WTC11 (cell line): Measurements from ENCODE around the gene CRIP1. TPM values are rescaled to one million over a fixed set of nuclear protein-coding genes. Genes with fewer than 3 reads are reported as not detected.

Experiments
- ATAC-seq: fragments of 200-7000 bp; cut with Tn5 transposase; 2 replicates; pipeline ENCODE4 v1.10.0; 2021; ENCODE audit warnings: mild to moderate bottlenecking, moderate library complexity
- CTCF ChIA-PET: fragments of 300-600 bp; sonication (Branson Sonifier 250); formaldehyde crosslinking; loops from one replicate; lab custom pipeline; 2021; ENCODE audit warnings: antibody characterized with exemption; lab: Charles Lee
- POLR2A ChIA-PET: fragments of 350-600 bp; sonication (Branson Sonifier 250); formaldehyde crosslinking; loops from one replicate; lab custom pipeline; 2021; ENCODE audit warnings: antibody characterized with exemption; lab: Charles Lee
- DNase-seq: peaks from one replicate; pipeline ENCODE4 v3.0.0; 2021; ENCODE audit warnings: low spot score
- H3K27ac Mint-ChIP-seq: 2 replicates; pipeline ENCODE4 v1.8.0; 2021; ENCODE audit warnings: mixed read lengths
- H3K27me3 Mint-ChIP-seq: 2 replicates; pipeline ENCODE4 v1.8.0; 2021; ENCODE audit warnings: low read depth, mild to moderate bottlenecking, moderate library complexity, mixed read lengths
- H3K36me3 Mint-ChIP-seq: 2 replicates; pipeline ENCODE4 v1.8.0; 2021; ENCODE audit warnings: mixed read lengths
- H3K4me1 Mint-ChIP-seq: 2 replicates; pipeline ENCODE4 v1.8.0; 2022; ENCODE audit warnings: mixed read lengths
- H3K4me3 Mint-ChIP-seq: 2 replicates; pipeline ENCODE4 v1.8.0; 2021; ENCODE audit warnings: mild to moderate bottlenecking, moderate library complexity, mixed read lengths
- H3K9me3 Mint-ChIP-seq: 2 replicates; pipeline ENCODE4 v1.8.0; 2021; ENCODE audit warnings: mixed read lengths
- AR ChIP-seq: fragments of 250-450 bp; sonication (Bioruptor Pico); IDR thresholded peaks from 2 replicates; pipeline ENCODE4 v1.9.0; 2021; ENCODE audit warnings: mild to moderate bottlenecking
- EMX1 ChIP-seq: fragments of 250-450 bp; sonication (Bioruptor Pico); IDR thresholded peaks from 2 replicates; pipeline ENCODE4 v1.8.0; 2021; ENCODE audit warnings: mild to moderate bottlenecking
- ERG ChIP-seq: fragments of 250-450 bp; sonication (Bioruptor Pico); IDR thresholded peaks from 2 replicates; pipeline ENCODE4 v1.8.0; 2021; ENCODE audit warnings: mild to moderate bottlenecking
- IRF2 ChIP-seq: sonication (generic); formaldehyde crosslinking; IDR thresholded peaks from 2 replicates; pipeline ENCODE4 v1.8.0; 2022; ENCODE audit warnings: low read depth, missing genetic modification reagents, borderline replicate concordance
- OVOL2 ChIP-seq: fragments of 250-450 bp; sonication (Bioruptor Pico); IDR thresholded peaks from 2 replicates; pipeline ENCODE4 v1.9.0; 2021; ENCODE audit warnings: mild to moderate bottlenecking, borderline replicate concordance
- RORB ChIP-seq: fragments of 250-450 bp; sonication (Bioruptor Pico); IDR thresholded peaks from 2 replicates; pipeline ENCODE4 v1.9.0; 2021; ENCODE audit warnings: mild to moderate bottlenecking
- SMAD3 ChIP-seq: sonication (generic); formaldehyde crosslinking; IDR thresholded peaks from 2 replicates; pipeline ENCODE4 v1.8.0; 2022; ENCODE audit warnings: missing genetic modification reagents, mild to moderate bottlenecking, borderline replicate concordance
- SOX15 ChIP-seq: fragments of 250-450 bp; sonication (Bioruptor Pico); IDR thresholded peaks from 2 replicates; pipeline ENCODE4 v1.9.0; 2021; ENCODE audit warnings: mild to moderate bottlenecking
- TEAD1 ChIP-seq: sonication (generic); formaldehyde crosslinking; IDR thresholded peaks from 2 replicates; pipeline ENCODE4 v1.8.0; 2022; ENCODE audit warnings: mild to moderate bottlenecking, missing genetic modification reagents
- ZMAT4 ChIP-seq: fragments of 250-450 bp; sonication (Bioruptor Pico); IDR thresholded peaks from 2 replicates; pipeline ENCODE4 v1.9.0; 2021; ENCODE audit warnings: mild to moderate bottlenecking
- ZNF138 ChIP-seq: sonication (generic); formaldehyde crosslinking; conservative IDR thresholded peaks from 2 replicates; pipeline ENCODE4 v1.8.1; 2022; ENCODE audit warnings: mild to moderate bottlenecking, moderate library complexity, missing genetic modification reagents
- ZNF281 ChIP-seq: sonication (generic); formaldehyde crosslinking; IDR thresholded peaks from 2 replicates; pipeline ENCODE4 v1.8.0; 2023; ENCODE audit warnings: mild to moderate bottlenecking, missing genetic modification reagents
- ZNF396 ChIP-seq: fragments of 250-450 bp; sonication (Bioruptor Pico); IDR thresholded peaks from 2 replicates; pipeline ENCODE4 v1.8.0; 2021; ENCODE audit warnings: mild to moderate bottlenecking, moderate library complexity, borderline replicate concordance
- ZNF416 ChIP-seq: fragments of 250-450 bp; sonication (Bioruptor Pico); IDR thresholded peaks from 2 replicates; pipeline ENCODE4 v1.9.0; 2021; ENCODE audit warnings: mild to moderate bottlenecking, inconsistent platforms
- total RNA-seq: library from RNA; stranded (reverse); gene quantifications from 3 replicates; pipeline ENCODE4 v1.2.3, GENCODE V29; 2021
- TF ChIP-seq, protein P1 (sequence below): fragments of 250-450 bp; sonication (Bioruptor Pico); IDR thresholded peaks from 2 replicates; pipeline ENCODE4 v1.9.0; 2021; ENCODE audit warnings: mild to moderate bottlenecking, borderline replicate concordance
- TF ChIP-seq, protein P2 (sequence below): sonication (generic); formaldehyde crosslinking; IDR thresholded peaks from 2 replicates; pipeline ENCODE4 v1.8.1; 2022; ENCODE audit warnings: low read depth, mild to moderate bottlenecking, moderate library complexity, missing genetic modification reagents, borderline replicate concordance
- TF ChIP-seq, protein P3 (sequence below): sonication (generic); formaldehyde crosslinking; IDR thresholded peaks from 2 replicates; pipeline ENCODE4 v1.8.0; 2022; ENCODE audit warnings: mild to moderate bottlenecking, missing genetic modification reagents
- TF ChIP-seq, protein P4 (sequence below): sonication (generic); formaldehyde crosslinking; IDR thresholded peaks from 2 replicates; pipeline ENCODE4 v1.8.0; 2023; ENCODE audit warnings: missing genetic modification reagents

The CRIP1 gene
- total RNA-seq, 1 experiment from 2014 or later = 9.0 TPM

DNA sequence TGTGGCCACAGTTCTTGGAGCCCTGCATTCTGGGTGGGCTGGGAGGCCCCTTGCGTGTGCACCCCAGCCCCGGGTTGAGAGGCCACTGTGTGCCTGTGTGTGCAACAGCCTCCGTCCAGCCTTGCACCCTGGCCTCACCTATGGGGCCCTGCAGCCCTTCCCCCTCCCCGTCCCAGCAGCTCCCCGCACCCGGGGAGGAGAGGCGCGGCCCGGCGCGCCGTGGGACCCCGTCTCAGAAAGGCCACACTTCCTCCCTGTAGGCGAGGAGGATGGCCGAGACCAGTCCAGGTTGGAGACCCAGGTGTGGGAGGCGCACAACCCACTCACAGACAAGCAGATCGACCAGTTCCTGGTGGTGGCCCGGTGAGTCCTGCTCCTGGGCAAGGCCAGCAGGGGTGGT, 28.7 kb upstream of the CRIP1 start (continued):
- TF ChIP-seq, protein P1, sequence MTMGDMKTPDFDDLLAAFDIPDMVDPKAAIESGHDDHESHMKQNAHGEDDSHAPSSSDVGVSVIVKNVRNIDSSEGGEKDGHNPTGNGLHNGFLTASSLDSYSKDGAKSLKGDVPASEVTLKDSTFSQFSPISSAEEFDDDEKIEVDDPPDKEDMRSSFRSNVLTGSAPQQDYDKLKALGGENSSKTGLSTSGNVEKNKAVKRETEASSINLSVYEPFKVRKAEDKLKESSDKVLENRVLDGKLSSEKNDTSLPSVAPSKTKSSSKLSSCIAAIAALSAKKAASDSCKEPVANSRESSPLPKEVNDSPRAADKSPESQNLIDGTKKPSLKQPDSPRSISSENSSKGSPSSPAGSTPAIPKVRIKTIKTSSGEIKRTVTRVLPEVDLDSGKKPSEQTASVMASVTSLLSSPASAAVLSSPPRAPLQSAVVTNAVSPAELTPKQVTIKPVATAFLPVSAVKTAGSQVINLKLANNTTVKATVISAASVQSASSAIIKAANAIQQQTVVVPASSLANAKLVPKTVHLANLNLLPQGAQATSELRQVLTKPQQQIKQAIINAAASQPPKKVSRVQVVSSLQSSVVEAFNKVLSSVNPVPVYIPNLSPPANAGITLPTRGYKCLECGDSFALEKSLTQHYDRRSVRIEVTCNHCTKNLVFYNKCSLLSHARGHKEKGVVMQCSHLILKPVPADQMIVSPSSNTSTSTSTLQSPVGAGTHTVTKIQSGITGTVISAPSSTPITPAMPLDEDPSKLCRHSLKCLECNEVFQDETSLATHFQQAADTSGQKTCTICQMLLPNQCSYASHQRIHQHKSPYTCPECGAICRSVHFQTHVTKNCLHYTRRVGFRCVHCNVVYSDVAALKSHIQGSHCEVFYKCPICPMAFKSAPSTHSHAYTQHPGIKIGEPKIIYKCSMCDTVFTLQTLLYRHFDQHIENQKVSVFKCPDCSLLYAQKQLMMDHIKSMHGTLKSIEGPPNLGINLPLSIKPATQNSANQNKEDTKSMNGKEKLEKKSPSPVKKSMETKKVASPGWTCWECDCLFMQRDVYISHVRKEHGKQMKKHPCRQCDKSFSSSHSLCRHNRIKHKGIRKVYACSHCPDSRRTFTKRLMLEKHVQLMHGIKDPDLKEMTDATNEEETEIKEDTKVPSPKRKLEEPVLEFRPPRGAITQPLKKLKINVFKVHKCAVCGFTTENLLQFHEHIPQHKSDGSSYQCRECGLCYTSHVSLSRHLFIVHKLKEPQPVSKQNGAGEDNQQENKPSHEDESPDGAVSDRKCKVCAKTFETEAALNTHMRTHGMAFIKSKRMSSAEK = no peak
- TF ChIP-seq RORB (CRISPR knock-in tag) = no peak

- no peak for ATAC-seq
Observed at GRCh38 chr14:105458571-105458970, 28.1 kb upstream of the CRIP1 start.

More at GRCh38 chr14:105458571-105458970, 28.1 kb upstream of the CRIP1 start:
- TF ChIP-seq ZMAT4 (CRISPR knock-in tag) (no peak), ZNF396 (CRISPR knock-in tag) (no peak), ZNF138 (CRISPR knock-in tag) (no peak), ERG (CRISPR knock-in tag) (no peak), ZNF416 (CRISPR knock-in tag) (no peak), SMAD3 (no peak), SOX15 (no peak), IRF2 (CRISPR knock-in tag) (no peak), TEAD1 (no peak), ZNF281 (CRISPR knock-in tag) (no peak), OVOL2 (CRISPR knock-in tag) (no peak), AR (CRISPR knock-in tag) (no peak), EMX1 (CRISPR knock-in tag) (no peak)
- TF ChIP-seq, protein P2, sequence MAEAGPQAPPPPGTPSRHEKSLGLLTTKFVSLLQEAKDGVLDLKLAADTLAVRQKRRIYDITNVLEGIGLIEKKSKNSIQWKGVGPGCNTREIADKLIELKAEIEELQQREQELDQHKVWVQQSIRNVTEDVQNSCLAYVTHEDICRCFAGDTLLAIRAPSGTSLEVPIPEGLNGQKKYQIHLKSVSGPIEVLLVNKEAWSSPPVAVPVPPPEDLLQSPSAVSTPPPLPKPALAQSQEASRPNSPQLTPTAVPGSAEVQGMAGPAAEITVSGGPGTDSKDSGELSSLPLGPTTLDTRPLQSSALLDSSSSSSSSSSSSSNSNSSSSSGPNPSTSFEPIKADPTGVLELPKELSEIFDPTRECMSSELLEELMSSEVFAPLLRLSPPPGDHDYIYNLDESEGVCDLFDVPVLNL = no peak
- TF ChIP-seq, protein P3, sequence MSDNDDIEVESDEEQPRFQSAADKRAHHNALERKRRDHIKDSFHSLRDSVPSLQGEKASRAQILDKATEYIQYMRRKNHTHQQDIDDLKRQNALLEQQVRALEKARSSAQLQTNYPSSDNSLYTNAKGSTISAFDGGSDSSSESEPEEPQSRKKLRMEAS = no peak
- TF ChIP-seq, protein P4, sequence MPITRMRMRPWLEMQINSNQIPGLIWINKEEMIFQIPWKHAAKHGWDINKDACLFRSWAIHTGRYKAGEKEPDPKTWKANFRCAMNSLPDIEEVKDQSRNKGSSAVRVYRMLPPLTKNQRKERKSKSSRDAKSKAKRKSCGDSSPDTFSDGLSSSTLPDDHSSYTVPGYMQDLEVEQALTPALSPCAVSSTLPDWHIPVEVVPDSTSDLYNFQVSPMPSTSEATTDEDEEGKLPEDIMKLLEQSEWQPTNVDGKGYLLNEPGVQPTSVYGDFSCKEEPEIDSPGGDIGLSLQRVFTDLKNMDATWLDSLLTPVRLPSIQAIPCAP (CRISPR knock-in tag) = no peak
- TF ChIP-seq, all 79 proteins: peak for 0
- Mint-ChIP-seq H3K9me3 (no peaks in the 10 kb centered on the region), H3K4me3 (no peak overlapping the region), H3K27ac (no peak overlapping the region), H3K36me3 (peaks cover 29% of the 10 kb centered on the region), H3K27me3 (no peaks in the 10 kb centered on the region), H3K4me1 (no peaks in the 10 kb centered on the region)
- CTCF ChIA-PET = interaction anchor here (2.2 kb wide), 1 partner anchor 22 kb away, joined by 10 read pairs; no protein-coding TSS in a partner anchor
- POLR2A ChIA-PET = no interaction called here
- no peak for DNase-seq
